CD4-positive, alpha-beta T cell treated with Interleukin-15 for 4 hours (primary cell): Measurements from ENCODE around the gene PIP.
"Not testable (repeated sequence)": the region's sequence is repeated elsewhere in the genome, so short reads cannot be mapped to it uniquely, and the experiment has no call there.

Source experiments
- DNase-seq: peaks from one replicate; pipeline ENCODE4 v3.0.0-alpha.2; 2020; ENCODE audit warnings: low spot score

The PIP gene

GRCh38 chr7:143131781-143132180 lies at the start of gene PIP:
Gene PIP (plus strand): TSS chr7:143132077. CDS start chr7:143132117, 40 bp downstream.
- DNase-seq: no peak

GRCh38 chr7:143085109-143085508 lies 46.8 kb upstream of the PIP start:
- no peak for DNase-seq

DNA sequence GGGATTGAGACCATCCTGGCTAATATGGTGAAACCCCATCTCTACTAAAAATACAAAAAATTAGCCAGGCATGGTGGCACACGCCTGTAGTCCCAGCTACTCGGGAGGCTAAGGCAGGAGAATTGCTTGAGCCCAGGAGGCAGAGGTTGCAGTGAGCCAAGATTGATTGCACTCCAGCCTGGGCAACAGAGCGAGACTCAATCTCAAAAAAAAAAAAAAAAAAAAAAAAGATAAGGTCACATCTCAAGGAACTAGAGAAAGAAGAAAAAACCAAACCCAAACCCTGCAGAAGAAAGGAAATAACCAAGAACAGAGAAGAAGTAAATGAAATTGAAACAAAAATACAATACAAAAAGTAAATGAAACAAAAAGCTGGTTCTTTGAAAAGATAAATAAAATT lies 46.3 kb upstream of the PIP start:
- not testable (repeated sequence) for DNase-seq

DNA sequence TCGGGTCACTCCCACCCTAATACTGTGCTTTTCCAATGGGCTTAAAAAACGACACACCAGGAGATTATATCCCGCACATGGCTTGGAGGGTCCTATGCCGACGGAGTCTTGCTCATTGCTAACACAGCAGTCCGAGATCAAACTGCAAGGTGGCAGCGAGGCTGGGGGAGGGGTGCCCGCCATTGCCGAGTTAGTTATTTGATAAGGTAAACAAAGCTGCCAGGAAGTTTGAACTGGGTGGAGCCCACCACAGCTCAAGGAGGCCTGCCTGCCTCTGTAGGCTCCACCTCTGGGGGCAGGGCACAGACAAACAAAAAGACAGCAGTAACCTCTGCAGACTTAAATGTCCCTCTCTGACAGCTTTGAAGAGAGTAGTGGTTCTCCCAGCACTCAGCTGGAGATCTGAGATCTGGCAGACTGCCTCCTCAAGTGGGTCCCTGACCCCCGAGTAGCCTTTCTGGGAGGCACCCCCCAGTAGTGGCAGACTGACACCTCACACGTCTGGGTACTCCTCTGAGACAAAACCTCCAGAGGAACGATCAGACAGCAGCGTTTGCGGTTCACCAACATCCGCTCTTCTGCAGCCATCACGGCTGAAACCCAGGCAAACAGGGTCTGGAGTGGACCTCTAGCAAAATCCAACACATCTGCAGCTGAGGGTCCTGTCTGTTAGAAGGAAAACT lies 43.2 kb upstream of the PIP start:
- DNase-seq: not testable (repeated sequence)

GRCh38 chr7:143096146-143096545 lies 35.7 kb upstream of the PIP start:
- no peak for DNase-seq

DNA sequence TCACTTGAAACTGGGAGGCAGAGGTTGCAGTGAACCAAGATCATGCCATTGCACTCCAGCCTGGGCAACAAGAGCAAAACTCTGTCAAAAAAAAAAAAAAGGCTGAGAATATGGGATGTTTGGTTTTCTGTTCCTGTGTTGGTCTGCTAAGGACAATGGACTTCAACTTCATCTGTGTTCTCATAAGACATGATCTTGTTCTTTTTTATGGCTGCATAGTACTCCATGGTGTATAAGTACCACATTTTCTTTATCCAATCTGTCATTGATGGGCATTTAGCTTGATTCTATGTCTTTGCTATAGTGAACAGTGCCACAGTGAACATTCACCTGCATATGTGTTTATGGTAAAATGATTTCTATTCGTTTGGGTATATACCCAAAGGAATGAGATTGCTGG lies 32.3 kb upstream of the PIP start:
- not testable (repeated sequence) for DNase-seq

GRCh38 chr7:143104759-143105158 lies 27.1 kb upstream of the PIP start:
- no peak for DNase-seq

DNA sequence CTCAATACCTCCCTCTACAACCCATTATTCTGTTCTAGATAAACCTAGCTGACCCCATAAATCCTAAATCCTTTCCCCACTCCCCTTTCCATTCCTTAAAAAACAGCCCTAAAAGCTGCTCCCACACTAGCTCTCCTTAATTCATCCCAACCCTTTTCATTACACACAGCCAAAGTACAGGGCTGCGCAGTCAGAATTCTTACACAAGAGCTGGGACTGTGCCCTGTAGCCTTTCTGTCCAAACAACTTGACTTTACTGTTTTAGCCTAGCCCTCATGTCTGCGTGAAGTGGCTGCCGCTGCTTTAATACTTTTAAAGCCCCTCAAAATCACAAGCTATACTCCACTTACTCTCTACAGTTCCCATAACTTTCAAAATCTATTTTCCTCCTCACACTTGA lies 23.9 kb upstream of the PIP start:
- DNase-seq: not testable (repeated sequence)

DNA sequence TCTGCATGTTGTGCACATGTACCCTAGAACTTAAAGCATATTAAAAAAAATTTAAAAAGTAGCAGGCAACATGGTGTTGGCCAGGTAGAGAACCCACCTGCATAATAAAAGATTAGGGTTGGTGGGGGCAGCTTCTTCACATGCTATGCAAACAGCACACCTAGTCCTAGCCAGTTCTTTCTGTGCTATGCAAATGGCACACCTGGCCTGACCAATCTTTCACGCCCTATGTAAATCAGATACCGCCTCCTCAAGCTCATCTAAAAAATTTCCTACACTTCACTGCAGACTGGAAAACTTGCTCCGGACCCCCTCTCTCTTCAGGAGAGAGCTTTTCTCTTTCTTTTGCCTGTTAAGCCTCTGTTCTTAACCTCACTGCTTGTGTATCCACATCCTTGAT lies 14.5 kb upstream of the PIP start:
- DNase-seq: no peak

- no peak for DNase-seq
These were observed 11.0 kb upstream of the PIP start for GRCh38 chr7:143120691-143121405.

- not testable (repeated sequence) for DNase-seq
These were observed 8.6 kb upstream of the PIP start for GRCh38 chr7:143123326-143123725.

DNA sequence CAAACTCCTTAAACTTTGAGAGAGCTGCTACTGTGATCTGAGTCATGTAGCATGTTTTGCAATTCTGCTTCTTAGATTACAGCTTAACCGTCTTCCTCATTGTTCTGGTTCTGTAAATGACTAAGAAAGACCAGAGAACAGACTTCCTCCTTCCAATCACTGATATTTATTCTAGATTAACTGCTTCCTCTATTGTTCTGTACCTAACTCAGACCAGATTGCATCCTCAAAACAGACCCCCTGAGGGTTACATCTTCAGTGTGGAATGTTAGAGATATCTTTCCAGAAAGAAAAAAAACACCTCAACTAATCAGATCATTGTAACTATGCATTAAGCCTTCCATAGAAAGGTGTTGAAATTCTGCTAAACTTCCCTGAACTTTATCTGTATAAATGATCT lies 5.7 kb upstream of the PIP start:
- DNase-seq: no peak

GRCh38 chr7:143129051-143129450 lies 2.8 kb upstream of the PIP start:
- DNase-seq: no peak

- DNase-seq: no peak
These were observed 2.4 kb upstream of the PIP start for GRCh38 chr7:143129477-143129876.

GRCh38 chr7:143130541-143130940 lies 1.3 kb upstream of the PIP start:
- no peak for DNase-seq

- no peak for DNase-seq
These were observed 15.2 kb downstream of the PIP start for GRCh38 chr7:143147070-143147469.

DNA sequence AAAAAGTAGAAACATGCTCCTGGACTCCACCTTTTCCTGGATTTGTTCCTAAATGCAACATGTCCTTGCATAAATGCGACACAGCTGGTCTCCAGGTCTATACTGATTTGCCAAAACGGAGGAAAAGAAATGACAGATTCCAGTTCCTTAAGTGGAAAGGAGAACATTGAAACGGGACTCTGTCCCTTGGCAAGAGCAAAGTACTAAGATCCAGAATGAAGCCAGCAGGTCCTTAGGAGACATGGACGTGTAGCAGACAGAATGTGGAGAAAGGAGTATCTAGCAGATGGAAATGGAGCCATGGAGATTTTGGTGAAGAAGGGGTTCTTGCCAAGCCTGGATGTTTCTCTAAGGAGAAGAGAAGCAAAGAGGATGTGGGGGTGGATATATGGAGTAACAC lies 16.2 kb downstream of the PIP start:
- no peak for DNase-seq

DNA sequence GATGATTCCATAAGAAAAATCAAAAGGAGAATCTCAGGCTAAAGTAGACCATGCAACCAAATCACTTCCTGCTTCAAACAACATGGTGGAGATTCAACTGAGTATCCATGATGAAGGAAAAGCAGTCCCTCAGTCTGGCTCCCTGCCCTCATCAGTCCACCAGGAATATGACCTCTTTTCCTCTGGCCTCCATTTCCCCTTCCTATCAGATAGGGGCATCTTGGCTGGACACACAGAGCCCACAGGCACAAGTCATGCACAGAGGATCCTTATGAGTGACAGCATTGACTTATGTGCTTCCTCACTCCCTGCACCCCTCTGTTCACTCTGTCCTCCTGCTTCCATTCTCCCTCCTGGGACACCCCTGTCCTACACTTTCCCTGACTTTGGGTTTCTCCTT lies 16.8 kb downstream of the PIP start:
- no peak for DNase-seq

- DNase-seq: not testable (repeated sequence)
These were observed 18.8 kb downstream of the PIP start for GRCh38 chr7:143150696-143151095.

DNA sequence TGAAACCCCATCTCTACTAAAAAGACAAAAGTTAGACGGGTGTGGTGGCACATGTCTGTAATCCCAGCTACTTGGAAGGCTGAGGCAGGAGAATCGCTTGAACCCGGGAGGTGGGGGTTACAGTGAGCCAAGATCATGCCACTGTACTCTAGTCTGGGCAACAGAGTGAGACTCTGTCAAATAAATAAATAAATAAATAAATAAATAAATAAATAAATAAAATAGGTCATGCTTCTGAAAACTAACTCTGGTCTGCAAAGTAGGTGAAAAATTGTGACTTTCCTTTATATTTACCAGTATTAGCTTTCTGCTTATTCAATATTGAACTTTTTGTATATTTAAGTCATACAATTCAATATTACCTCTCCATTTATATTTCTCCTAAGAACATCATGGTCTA lies 26.7 kb downstream of the PIP start:
- not testable (repeated sequence) for DNase-seq

DNA sequence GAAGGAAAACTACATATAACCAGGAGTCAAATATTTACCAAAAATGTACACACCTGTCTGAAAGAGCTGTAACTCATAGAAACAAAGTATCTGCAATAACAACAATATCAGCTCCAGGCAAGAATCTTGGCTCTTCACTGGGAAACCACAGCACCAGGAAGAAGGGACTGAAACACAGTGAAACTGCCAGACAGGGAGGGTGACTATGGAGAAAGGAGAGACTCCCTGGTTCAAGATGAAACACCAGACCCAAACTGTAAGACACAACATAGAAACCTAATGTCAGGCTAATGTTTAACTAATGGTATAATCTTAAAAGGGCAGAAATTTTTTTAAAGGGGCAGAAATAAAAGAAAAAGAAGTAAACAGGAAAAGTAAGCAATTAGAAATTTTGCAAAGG lies 39.8 kb downstream of the PIP start:
- no peak for DNase-seq

- no peak for DNase-seq
These were observed 40.5 kb downstream of the PIP start for GRCh38 chr7:143172354-143172753.

DNA sequence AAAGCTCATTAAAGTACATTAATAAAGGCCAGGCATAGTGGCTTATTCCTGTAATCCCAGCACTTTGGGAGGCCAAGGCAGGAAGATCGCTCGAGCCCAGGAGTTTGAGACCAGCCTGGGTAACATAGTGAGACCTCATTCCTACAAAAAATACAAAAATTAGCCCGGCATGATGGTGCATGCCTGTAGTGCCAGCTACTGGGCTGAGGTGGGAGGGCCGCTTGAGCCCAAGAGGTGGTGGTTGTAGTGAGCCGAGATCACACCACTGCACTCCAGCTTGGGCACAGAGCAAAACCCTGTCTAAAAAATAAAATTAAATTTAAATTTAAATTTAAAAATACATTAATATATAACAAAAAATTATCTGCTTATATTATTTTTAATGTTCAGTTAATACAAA lies 44.3 kb downstream of the PIP start:
- DNase-seq: no peak
